Bronchial epithelial cell (primary cell): ENCODE results near the gene PDGFA. TPM values are rescaled to one million over a fixed set of nuclear protein-coding genes. Genes with fewer than 3 reads are reported as not detected.

Experiments used
- DNase-seq: peaks from one replicate; pipeline ENCODE4 v3.0.0-alpha.2; 2010; ENCODE audit warnings: low read depth
- FAIRE-seq: peaks from 2 replicates; lab custom pipeline; 2011; peaks lifted over from hg19 to GRCh38; lab: Jason Lieb, UNC
- H3K27me3 ChIP-seq: 2 replicates; pipeline ENCODE4 v1.5.1; 2011; ENCODE audit warnings: low read length; ENCODE audit not compliant: control insufficient read depth, insufficient read depth
- H3K36me3 ChIP-seq: 2 replicates; pipeline ENCODE4 v1.5.1; 2011; ENCODE audit warnings: low read length; ENCODE audit not compliant: control insufficient read depth, insufficient read depth
- H3K4me3 ChIP-seq: 2 replicates; pipeline ENCODE4 v1.5.1; 2011; ENCODE audit warnings: mild to moderate bottlenecking, low read depth, low read length, control low read depth
- CTCF ChIP-seq: IDR thresholded peaks from 2 replicates; pipeline ENCODE4 v1.5.1; 2011; ENCODE audit warnings: mild to moderate bottlenecking, moderate library complexity, low read length, control low read depth, inconsistent platforms; ENCODE audit not compliant: insufficient read depth, severe bottlenecking
- total RNA-seq: library from RNA; depleted of rRNA; stranded (reverse); fragments of >200 nt; gene quantifications from 2 replicates; pipeline ENCODE4 v1.2.1, GENCODE V29; 2014

The PDGFA gene
- total RNA-seq, 1 donor from 2014 or later = 64.8 TPM

GRCh38 chr7:463817-464453, 55.7 kb downstream of the PDGFA start:
- DNase-seq = no peak
- H3K36me3 ChIP-seq = no peaks in the 10 kb centered on the region
- H3K4me3 ChIP-seq = no peak overlapping the region
- FAIRE-seq = no peak
- TF ChIP-seq CTCF = no peak
- no peaks in the 10 kb centered on the region for H3K27me3 ChIP-seq

- Histone ChIP-seq H3K27me3 (no peaks in the 10 kb centered on the region), H3K36me3 (no peaks in the 10 kb centered on the region), H3K4me3 (no peak overlapping the region)
- FAIRE-seq (no peak), DNase-seq (no peak)
- TF ChIP-seq CTCF = no peak
Measured at GRCh38 chr7:463362-463781, 56.3 kb downstream of the PDGFA start.

- no peak for FAIRE-seq
- no peak for TF ChIP-seq CTCF
Measured at GRCh38 chr7:462173-463103, 57.2 kb downstream of the PDGFA start.

GRCh38 chr7:461453-462172, 58.0 kb downstream of the PDGFA start:
- DNase-seq = no peak
- no peak for TF ChIP-seq CTCF
- no peak for FAIRE-seq
- H3K36me3 ChIP-seq = no peaks in the 10 kb centered on the region
- no peak overlapping the region for H3K4me3 ChIP-seq
- no peaks in the 10 kb centered on the region for H3K27me3 ChIP-seq

More at GRCh38 chr7:462173-463103, 57.2 kb downstream of the PDGFA start:
- H3K4me3 ChIP-seq = no peak overlapping the region
- no peaks in the 10 kb centered on the region for H3K36me3 ChIP-seq
- no peaks in the 10 kb centered on the region for H3K27me3 ChIP-seq
- no peak for DNase-seq

- no peak for DNase-seq
- TF ChIP-seq CTCF = no peak
Measured at GRCh38 chr7:461117-461452, 58.6 kb downstream of the PDGFA start.

More at GRCh38 chr7:461117-461452, 58.6 kb downstream of the PDGFA start:
- H3K4me3 ChIP-seq = no peak overlapping the region
- no peaks in the 10 kb centered on the region for H3K36me3 ChIP-seq
- no peak for FAIRE-seq
- H3K27me3 ChIP-seq = no peaks in the 10 kb centered on the region
